ENCODE results near the gene CNTNAP2. TPM values are rescaled to one million over a fixed set of nuclear protein-coding genes. Genes with fewer than 3 reads are reported as not detected.

CNTNAP2 gene
- total and polyA plus RNA-seq, 2 of the 8 experiments (the other 6 are each of a cell fraction or from before 2014, with no cell fraction given): 27.9 to 71.0 TPM

DNA sequence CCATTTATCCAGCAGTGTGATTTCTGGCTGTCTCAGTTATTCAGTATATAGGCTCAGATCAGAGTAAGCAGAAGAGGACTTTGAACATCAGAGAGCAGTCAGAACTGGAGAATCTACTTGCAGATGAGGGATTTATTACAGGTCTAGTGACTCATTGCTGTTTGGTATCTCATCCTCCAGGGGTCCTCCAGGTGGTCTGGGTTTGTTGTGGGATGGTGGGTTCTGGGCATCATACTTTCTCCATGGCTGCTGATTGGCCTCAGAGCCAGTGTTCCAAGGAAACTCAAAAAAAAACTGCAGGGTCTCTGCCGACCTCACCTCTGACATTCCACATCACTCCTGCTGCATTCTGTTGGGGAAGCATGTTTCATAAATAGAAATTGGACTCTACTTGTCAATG, 214.8 kb downstream of the CNTNAP2 start:
- H3K18ac ChIP-seq (ENCODE audit: extremely low read depth, low read length): no peak overlapping the region
- CTCF ChIA-PET (ENCODE audit: partially characterized antibody): no interaction called here
- TF ChIP-seq JUND (IDR thresholded peaks at IDR 0.05; ENCODE audit: low read length): no peak

More for the DNA sequence above, 214.8 kb downstream of the CNTNAP2 start:
- Histone ChIP-seq H3K79me1 (ENCODE audit: low read depth, low read length) (no peaks in the 10 kb centered on the region), H3K14ac (ENCODE audit: insufficient read length) (no peak overlapping the region), H4K8ac (ENCODE audit: extremely low read depth, insufficient read depth, low read length) (no peak overlapping the region), H2BK15ac (ENCODE audit: low read length) (no peak overlapping the region), H4K20me1 (replicated peaks in 1 of 2; ENCODE audit: control insufficient read depth in 1 of 2, insufficient read depth in 2 of 2, low read length in 2 of 2) (no peaks in the 10 kb centered on the region), H3K9ac (replicated peaks in 1 of 4; ENCODE audit: extremely low read depth in 1 of 4, low read depth in 3 of 4, low read length in 3 of 4) (no peak overlapping the region), H3K79me2 (ENCODE audit: control insufficient read depth in 1 of 2, insufficient read depth in 2 of 2, low read length in 2 of 2) (no peaks in the 10 kb centered on the region), H3K36me3 (ENCODE audit: control insufficient read depth in 2 of 4, insufficient read depth in 4 of 4, low read length in 3 of 4) (no peaks in the 10 kb centered on the region), H2BK12ac (ENCODE audit: low read depth, low read length) (no peak overlapping the region), H3K4me3 (ENCODE audit: extremely low read depth in 1 of 4, insufficient read depth in 2 of 4, low read depth in 3 of 4, low read length in 4 of 4) (no peak overlapping the region), H3K27ac (ENCODE audit: low read depth, low read length) (no peak overlapping the region), H3K4me2 (ENCODE audit: insufficient read depth in 1 of 2, low read depth in 2 of 2, low read length in 2 of 2) (no peak overlapping the region), H4K91ac (replicated peaks; ENCODE audit: insufficient read length, low read length) (no peak overlapping the region), H2BK5ac (ENCODE audit: low read depth, low read length) (no peak overlapping the region), H2AFZ (ENCODE audit: low read length) (no peak overlapping the region), H2BK120ac (replicated peaks; ENCODE audit: low read depth, low read length) (no peak overlapping the region), H3K4ac (replicated peaks; ENCODE audit: insufficient read length, low read depth, low read length) (no peak overlapping the region), H3K4me1 (replicated peaks in 1 of 4; ENCODE audit: control insufficient read depth in 3 of 4, insufficient read depth in 4 of 4, low read length in 3 of 4) (no peaks in the 10 kb centered on the region), H3K23ac (ENCODE audit: insufficient read length) (no peak overlapping the region), H4K5ac (ENCODE audit: insufficient read length, low read depth, low read length) (no peak overlapping the region), H3K56ac (replicated peaks; ENCODE audit: insufficient read length, low read depth, low read length) (no peak overlapping the region), H3K9me3 (ENCODE audit: insufficient read depth in 2 of 2, low read depth in 1 of 2, low read length in 1 of 2) (no peaks in the 10 kb centered on the region), H3K27me3 (replicated peaks in 1 of 4; ENCODE audit: control insufficient read depth in 3 of 4, extremely low read depth in 1 of 4, insufficient read depth in 3 of 4, low read length in 3 of 4) (no peaks in the 10 kb centered on the region), H3K23me2 (ENCODE audit: low read depth, low read length) (no peaks in the 10 kb centered on the region; the same call in 1 of the 2 replicates), H2AK5ac (ENCODE audit: low read depth, low read length) (no peak overlapping the region), H2BK20ac (ENCODE audit: low read length) (no peak overlapping the region)
- FAIRE-seq: no peak
- WGBS, 2 experiments (ENCODE audit: extremely low coverage in 1 of 2, insufficient coverage in 1 of 2, insufficient read length in 1 of 2, insufficient replicate concordance in 2 of 2, low coverage in 1 of 2, low lambda C conversion rate in 2 of 2, missing lambda C conversion rate in 1 of 2): 91% methylated on average over 1 of the region's 1 CpG; no CpG with 5 or more reads in 1 of the 2 experiments
- no peak for DNase-seq (ENCODE audit: low read depth in 1 of 2, low spot score in 2 of 2)
- POLR2A ChIA-PET (ENCODE audit: partially characterized antibody): no interaction called here
